AML-193 (cell line): ENCODE data around the gene PFKFB2.

Experiments used
- DNase-seq, 2 experiments: peaks; one replicate each; lab custom pipeline; 2025; lab: John Stamatoyannopoulos, UW

Gene PFKFB2

GRCh38 chr1:207052911-207053769 lies at the start of gene PFKFB2:
PFKFB2 (plus strand) TSS chr1:207053275; CDS start chr1:207054718, 1,443 bp downstream.
- peak; percentile 72 to 73 for DNase-seq

GRCh38 chr1:207004931-207005830 lies 47.9 kb upstream of the PFKFB2 start:
- DNase-seq, result peak; percentile 22 to 35

- DNase-seq, result no peak
Measured at GRCh38 chr1:207006083-207006482, 47.0 kb upstream of the PFKFB2 start.

GRCh38 chr1:207006914-207007313 lies 46.2 kb upstream of the PFKFB2 start:
- DNase-seq, result no peak

- DNase-seq, result no peak
Measured at GRCh38 chr1:207007352-207008033, 45.6 kb upstream of the PFKFB2 start.

- no peak for DNase-seq
Measured at GRCh38 chr1:207009182-207009850, 43.8 kb upstream of the PFKFB2 start.

GRCh38 chr1:207009945-207010344 lies 43.1 kb upstream of the PFKFB2 start:
- no peak for DNase-seq

GRCh38 chr1:207010726-207011125 lies 42.3 kb upstream of the PFKFB2 start:
- no peak for DNase-seq

GRCh38 chr1:207013321-207014085 lies 39.6 kb upstream of the PFKFB2 start:
- DNase-seq, result no peak

- no peak for DNase-seq
Measured at GRCh38 chr1:207014728-207015127, 38.3 kb upstream of the PFKFB2 start.

GRCh38 chr1:207015791-207016190 lies 37.3 kb upstream of the PFKFB2 start:
- DNase-seq, result no peak

- no peak for DNase-seq
Measured at GRCh38 chr1:207017615-207018559, 35.2 kb upstream of the PFKFB2 start.

GRCh38 chr1:207018707-207019106 lies 34.4 kb upstream of the PFKFB2 start:
- no peak for DNase-seq

- DNase-seq, result no peak
Measured at GRCh38 chr1:207019161-207019560, 33.9 kb upstream of the PFKFB2 start.

GRCh38 chr1:207019661-207020060 lies 33.4 kb upstream of the PFKFB2 start:
- no peak for DNase-seq

GRCh38 chr1:207020065-207020708 lies 32.9 kb upstream of the PFKFB2 start:
- no peak for DNase-seq

- no peak for DNase-seq
Measured at GRCh38 chr1:207020709-207021107, 32.4 kb upstream of the PFKFB2 start.

- no peak for DNase-seq
Measured at GRCh38 chr1:207021139-207021861, 31.8 kb upstream of the PFKFB2 start.
